ENCODE results near the gene EFEMP1. TPM values are rescaled to one million over a fixed set of nuclear protein-coding genes. Genes with fewer than 3 reads are reported as not detected.

Gene EFEMP1
- total and polyA plus RNA-seq, 4 donors = 112 to 205 (median 159) TPM

DNA sequence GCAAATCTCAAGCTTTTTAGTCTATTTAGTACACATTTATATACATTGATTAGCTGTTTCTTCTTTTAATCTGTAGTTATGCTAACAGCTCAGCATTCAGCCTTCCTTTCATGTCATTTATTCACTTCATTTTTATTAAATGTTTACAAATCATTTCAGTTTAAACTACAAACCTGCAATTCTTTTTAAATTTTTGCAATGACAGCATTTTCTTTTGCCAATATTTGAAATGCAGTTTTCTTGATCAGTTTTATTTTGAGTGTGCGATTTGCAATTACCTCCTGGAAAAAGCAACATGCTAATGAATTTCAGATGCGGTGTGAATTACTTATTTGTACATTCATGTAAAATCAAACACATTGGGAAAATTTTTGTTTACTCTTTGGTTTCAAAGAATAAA lies 13.5 kb downstream of the EFEMP1 start:
- 87 to 97% methylated on average over 2 of the region's 2 CpGs for WGBS, 2 donors
- no peak overlapping the region for H3K4me3 ChIP-seq
- TF ChIP-seq, protein P1, sequence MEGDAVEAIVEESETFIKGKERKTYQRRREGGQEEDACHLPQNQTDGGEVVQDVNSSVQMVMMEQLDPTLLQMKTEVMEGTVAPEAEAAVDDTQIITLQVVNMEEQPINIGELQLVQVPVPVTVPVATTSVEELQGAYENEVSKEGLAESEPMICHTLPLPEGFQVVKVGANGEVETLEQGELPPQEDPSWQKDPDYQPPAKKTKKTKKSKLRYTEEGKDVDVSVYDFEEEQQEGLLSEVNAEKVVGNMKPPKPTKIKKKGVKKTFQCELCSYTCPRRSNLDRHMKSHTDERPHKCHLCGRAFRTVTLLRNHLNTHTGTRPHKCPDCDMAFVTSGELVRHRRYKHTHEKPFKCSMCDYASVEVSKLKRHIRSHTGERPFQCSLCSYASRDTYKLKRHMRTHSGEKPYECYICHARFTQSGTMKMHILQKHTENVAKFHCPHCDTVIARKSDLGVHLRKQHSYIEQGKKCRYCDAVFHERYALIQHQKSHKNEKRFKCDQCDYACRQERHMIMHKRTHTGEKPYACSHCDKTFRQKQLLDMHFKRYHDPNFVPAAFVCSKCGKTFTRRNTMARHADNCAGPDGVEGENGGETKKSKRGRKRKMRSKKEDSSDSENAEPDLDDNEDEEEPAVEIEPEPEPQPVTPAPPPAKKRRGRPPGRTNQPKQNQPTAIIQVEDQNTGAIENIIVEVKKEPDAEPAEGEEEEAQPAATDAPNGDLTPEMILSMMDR (IDR thresholded peaks at IDR 0.05; ENCODE audit: control extremely low read depth, extremely low read depth) = no peak
- H3K27me3 ChIP-seq (ENCODE audit: control insufficient read depth in 3 of 3, insufficient read depth in 3 of 3, low read length in 2 of 3) = no peaks in the 10 kb centered on the region
- no peak overlapping the region for H3K27ac ChIP-seq (ENCODE audit: low read depth in 1 of 2, low read length in 1 of 2)
- H3K4me1 ChIP-seq (ENCODE audit: control insufficient read depth in 5 of 5, insufficient read depth in 5 of 5, low read length in 5 of 5) = no peaks in the 10 kb centered on the region
- DNase-seq = no peak
- H3K9me3 ChIP-seq (ENCODE audit: control insufficient read depth in 4 of 4, insufficient read depth in 3 of 4, low read length in 3 of 4) = no peaks in the 10 kb centered on the region
- ATAC-seq (ENCODE audit: insufficient read depth, low FRiP score) = no peak
- H3K9ac ChIP-seq (ENCODE audit: insufficient read depth in 1 of 2, low read length in 2 of 2) = no peak overlapping the region
- H3K36me3 ChIP-seq (ENCODE audit: control insufficient read depth in 4 of 4, insufficient read depth in 4 of 4, low read length in 4 of 4) = peaks cover 0 to 1% (median 0%) of the 10 kb centered on the region in 4 donors

DNA sequence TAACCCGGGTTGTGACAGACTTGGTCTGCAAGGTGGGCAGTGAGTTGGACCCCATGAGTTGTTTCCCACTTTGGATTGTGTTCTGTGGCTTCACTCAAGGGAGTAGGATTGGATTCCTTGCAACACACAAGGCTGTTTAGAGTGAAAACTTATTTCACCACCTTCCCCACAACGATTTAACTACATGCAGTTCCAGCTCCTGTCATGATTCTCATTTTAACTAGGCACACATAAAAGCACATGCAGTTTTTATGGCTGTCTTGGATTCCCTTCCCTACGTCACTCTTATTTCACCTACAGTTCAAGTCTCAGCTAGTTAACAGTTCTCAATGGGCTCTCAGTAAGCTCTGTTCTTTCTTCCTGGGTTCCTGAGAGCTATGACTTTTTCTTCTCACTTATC lies 15.9 kb downstream of the EFEMP1 start:
- ATAC-seq (ENCODE audit: insufficient read depth, low FRiP score) = no peak
- Histone ChIP-seq H3K4me1 (ENCODE audit: control insufficient read depth in 5 of 5, insufficient read depth in 5 of 5, low read length in 5 of 5) (no peaks in the 10 kb centered on the region), H3K9me3 (ENCODE audit: control insufficient read depth in 4 of 4, insufficient read depth in 3 of 4, low read length in 3 of 4) (no peaks in the 10 kb centered on the region), H3K4me3 (no peak overlapping the region), H3K27me3 (ENCODE audit: control insufficient read depth in 3 of 3, insufficient read depth in 3 of 3, low read length in 2 of 3) (no peaks in the 10 kb centered on the region), H3K36me3 (ENCODE audit: control insufficient read depth in 4 of 4, insufficient read depth in 4 of 4, low read length in 4 of 4) (peaks cover 0 to 1% (median 0%) of the 10 kb centered on the region in 4 donors), H3K9ac (ENCODE audit: insufficient read depth in 1 of 2, low read length in 2 of 2) (no peak overlapping the region), H3K27ac (ENCODE audit: low read depth in 1 of 2, low read length in 1 of 2) (no peak overlapping the region)
- TF ChIP-seq, protein P1 (IDR thresholded peaks at IDR 0.05; ENCODE audit: control extremely low read depth, extremely low read depth) = no peak
- 44 to 48% methylated on average over 3 of the region's 3 CpGs for WGBS, 2 donors
- DNase-seq = no peak

DNA sequence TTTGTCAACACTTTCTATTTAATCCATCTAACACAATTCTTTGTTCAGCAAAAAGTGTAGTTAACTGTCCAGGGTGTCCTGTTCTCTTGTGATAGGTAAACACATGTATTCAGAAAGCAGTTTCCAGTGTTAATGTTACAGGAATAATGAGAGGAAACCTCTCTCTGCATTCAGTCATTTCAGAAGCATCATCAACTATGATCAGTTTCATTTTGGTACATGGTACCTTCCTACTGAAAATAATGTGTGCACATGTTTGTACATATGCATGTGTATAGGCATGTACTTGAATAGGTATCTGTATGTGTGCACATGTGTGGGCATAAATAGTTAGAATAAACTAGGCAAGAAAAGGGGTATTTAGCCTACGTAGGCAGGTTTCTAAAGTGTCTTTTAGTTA lies 16.6 kb downstream of the EFEMP1 start:
- H3K9ac ChIP-seq (ENCODE audit: insufficient read depth in 1 of 2, low read length in 2 of 2) = no peak overlapping the region
- TF ChIP-seq, protein P1 (IDR thresholded peaks at IDR 0.05; ENCODE audit: control extremely low read depth, extremely low read depth) = no peak

DNA sequence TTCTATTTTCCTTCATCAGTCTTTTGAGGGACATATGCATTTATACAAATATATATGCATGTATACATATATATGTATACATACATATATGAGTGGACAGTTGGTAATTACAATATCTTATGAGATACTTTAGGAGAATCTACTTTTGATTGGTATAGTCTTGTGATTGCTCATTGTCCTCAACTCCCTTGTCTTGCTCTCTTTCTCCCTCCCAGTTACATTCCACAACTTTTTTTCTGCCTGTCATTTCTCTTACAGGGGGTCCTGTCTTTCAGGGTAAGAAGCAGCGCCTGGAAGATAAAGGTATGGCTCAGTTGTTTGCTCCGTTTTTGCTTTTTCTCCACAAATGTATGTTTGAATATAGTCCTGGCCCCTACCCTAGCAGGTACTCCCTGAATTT lies 19.9 kb downstream of the EFEMP1 start:
- no peaks in the 10 kb centered on the region for H3K27me3 ChIP-seq (ENCODE audit: control insufficient read depth in 3 of 3, insufficient read depth in 3 of 3, low read length in 2 of 3)
- ATAC-seq (ENCODE audit: insufficient read depth, low FRiP score) = no peak
- no peak for DNase-seq
- H3K4me3 ChIP-seq = no peak overlapping the region
- H3K9me3 ChIP-seq (ENCODE audit: control insufficient read depth in 4 of 4, insufficient read depth in 3 of 4, low read length in 3 of 4) = no peaks in the 10 kb centered on the region
- WGBS, 2 donors = 93 to 94% methylated on average over 2 of the region's 2 CpGs
- H3K36me3 ChIP-seq (ENCODE audit: control insufficient read depth in 4 of 4, insufficient read depth in 4 of 4, low read length in 4 of 4) = no peaks in the 10 kb centered on the region
- TF ChIP-seq, protein P1 (IDR thresholded peaks at IDR 0.05; ENCODE audit: control extremely low read depth, extremely low read depth) = no peak
- H3K9ac ChIP-seq (ENCODE audit: insufficient read depth in 1 of 2, low read length in 2 of 2) = no peak overlapping the region
- no peak overlapping the region for H3K27ac ChIP-seq (ENCODE audit: low read depth in 1 of 2, low read length in 1 of 2)
- no peaks in the 10 kb centered on the region for H3K4me1 ChIP-seq (ENCODE audit: control insufficient read depth in 5 of 5, insufficient read depth in 5 of 5, low read length in 5 of 5)

More for the DNA sequence above, 16.6 kb downstream of the EFEMP1 start:
- Histone ChIP-seq H3K36me3 (ENCODE audit: control insufficient read depth in 4 of 4, insufficient read depth in 4 of 4, low read length in 4 of 4) (peaks cover 0 to 1% (median 0%) of the 10 kb centered on the region in 4 donors), H3K27me3 (ENCODE audit: control insufficient read depth in 3 of 3, insufficient read depth in 3 of 3, low read length in 2 of 3) (no peaks in the 10 kb centered on the region), H3K9me3 (ENCODE audit: control insufficient read depth in 4 of 4, insufficient read depth in 3 of 4, low read length in 3 of 4) (no peaks in the 10 kb centered on the region), H3K27ac (ENCODE audit: low read depth in 1 of 2, low read length in 1 of 2) (no peak overlapping the region), H3K4me1 (ENCODE audit: control insufficient read depth in 5 of 5, insufficient read depth in 5 of 5, low read length in 5 of 5) (no peaks in the 10 kb centered on the region), H3K4me3 (no peak overlapping the region)
- 86 to 89% methylated on average over 1 of the region's 1 CpG for WGBS, 2 donors
- DNase-seq (no peak), ATAC-seq (ENCODE audit: insufficient read depth, low FRiP score) (no peak)

Data from lung (tissue), 12 donors.